ENCODE results near the gene ADPGK.

GRCh38 chr15:72792431-72792830, 8.9 kb upstream of the ADPGK start:
- TF ChIP-seq EZH2 (IDR thresholded peaks at IDR 0.05; ENCODE audit: insufficient read depth, low read length) (no peak), CTCF (IDR thresholded peaks at IDR 0.05; ENCODE audit: insufficient read depth, low read depth, low read length) (no peak)

All from astrocyte (in vitro differentiated cells and primary cell).